Osteoblast (primary cell): Measurements from ENCODE around the gene SMARCD3. TPM values are rescaled to one million over a fixed set of nuclear protein-coding genes. Genes with fewer than 3 reads are reported as not detected.
A peak's percentile ranks its signal among the peaks of the same experiment; 100 is the strongest.

ENCODE experiments used
- DNase-seq: peaks from one replicate; pipeline ENCODE4 v3.0.0; 2011; ENCODE audit warnings: low spot score, mixed read lengths; ENCODE audit not compliant: insufficient read length; ENCODE audit errors: missing footprints
- H2AFZ ChIP-seq: 2 replicates; pipeline ENCODE4 v1.6.0; 2011; ENCODE audit warnings: mild to moderate bottlenecking, low read length
- H3K27ac ChIP-seq: 2 replicates; pipeline ENCODE4 v1.5.1; 2011; ENCODE audit warnings: mild to moderate bottlenecking, low read depth, low read length, moderate library complexity
- H3K27me3 ChIP-seq: 2 replicates; pipeline ENCODE4 v1.6.0; 2012; ENCODE audit warnings: mild to moderate bottlenecking, control low read depth, inconsistent platforms, low read length, moderate library complexity; ENCODE audit not compliant: insufficient read depth
- H3K36me3 ChIP-seq: 2 replicates; pipeline ENCODE4 v1.5.1; 2011; ENCODE audit warnings: mild to moderate bottlenecking, low read length, control low read depth, moderate library complexity; ENCODE audit not compliant: insufficient read depth
- H3K4me1 ChIP-seq: 2 replicates; pipeline ENCODE4 v1.5.1; 2011; ENCODE audit warnings: mild to moderate bottlenecking, low read length, control low read depth, moderate library complexity; ENCODE audit not compliant: insufficient read depth
- H3K4me2 ChIP-seq: 2 replicates; pipeline ENCODE4 v1.6.0; 2011; ENCODE audit warnings: mild to moderate bottlenecking, low read length; ENCODE audit not compliant: insufficient read depth
- H3K4me3 ChIP-seq: fragments of 200-600 bp; sonication (generic); 3 replicates; pipeline ENCODE4 v1.5.1; 2012; ENCODE audit warnings: mild to moderate bottlenecking, low read length, inconsistent platforms; ENCODE audit not compliant: insufficient read depth
- H3K79me2 ChIP-seq: 2 replicates; pipeline ENCODE4 v1.6.0; 2012; ENCODE audit warnings: mild to moderate bottlenecking, low read length, control low read depth, inconsistent platforms; ENCODE audit not compliant: insufficient read depth
- H3K9me3 ChIP-seq: 2 replicates; pipeline ENCODE4 v1.5.1; 2011; ENCODE audit warnings: low read depth, low read length, control low read depth
- H4K20me1 ChIP-seq: 2 replicates; pipeline ENCODE4 v1.6.0; 2012; ENCODE audit warnings: mild to moderate bottlenecking, low read length, control low read depth; ENCODE audit not compliant: insufficient read depth
- CTCF ChIP-seq: IDR thresholded peaks from 2 replicates; pipeline ENCODE4 v1.5.1; 2011; ENCODE audit warnings: mild to moderate bottlenecking, low read depth, low read length, moderate library complexity; ENCODE audit errors: extremely low read depth
- total RNA-seq: library from RNA; depleted of rRNA; stranded (reverse); fragments of >200 nt; gene quantifications from 2 replicates; pipeline ENCODE4 v1.2.3, GENCODE V29; 2012

The SMARCD3 gene
- total RNA-seq, 1 donor, result 40.2 TPM

GRCh38 chr7:151238924-151239836 is 9.3 kb downstream of the SMARCD3 start:
- Histone ChIP-seq H2AFZ (no peak overlapping the region), H4K20me1 (peaks cover 74% of the 10 kb centered on the region), H3K27me3 (no peaks in the 10 kb centered on the region), H3K4me3 (no peak overlapping the region), H3K4me1 (peaks cover 6% of the 10 kb centered on the region), H3K79me2 (peaks cover 64% of the 10 kb centered on the region), H3K36me3 (peaks cover 86% of the 10 kb centered on the region), H3K9me3 (no peaks in the 10 kb centered on the region), H3K27ac (no peak overlapping the region), H3K4me2 (no peak overlapping the region)
- DNase-seq, result peak; percentile 77
- TF ChIP-seq CTCF, result no peak

GRCh38 chr7:151238190-151238810 is 10.2 kb downstream of the SMARCD3 start:
- Histone ChIP-seq H3K36me3 (peaks cover 90% of the 10 kb centered on the region), H4K20me1 (peaks cover 79% of the 10 kb centered on the region), H3K4me1 (peaks cover 14% of the 10 kb centered on the region), H3K79me2 (peaks cover 73% of the 10 kb centered on the region), H2AFZ (no peak overlapping the region), H3K27ac (no peak overlapping the region), H3K4me2 (no peak overlapping the region), H3K4me3 (no peak overlapping the region), H3K9me3 (no peaks in the 10 kb centered on the region), H3K27me3 (no peaks in the 10 kb centered on the region)
- peak; percentile 72 for DNase-seq
- no peak for TF ChIP-seq CTCF

- H3K4me2 ChIP-seq, result no peak overlapping the region
- peaks cover 77% of the 10 kb centered on the region for H4K20me1 ChIP-seq
- no peaks in the 10 kb centered on the region for H3K27me3 ChIP-seq
- no peaks in the 10 kb centered on the region for H3K9me3 ChIP-seq
- H3K4me1 ChIP-seq, result peaks cover 14% of the 10 kb centered on the region
- peaks cover 84% of the 10 kb centered on the region for H3K36me3 ChIP-seq
- no peak overlapping the region for H3K4me3 ChIP-seq
- no peak for TF ChIP-seq CTCF
- peaks cover 81% of the 10 kb centered on the region for H3K79me2 ChIP-seq
- no peak overlapping the region for H3K27ac ChIP-seq
- DNase-seq, result peak; percentile 67
- no peak overlapping the region for H2AFZ ChIP-seq
These were observed 11.0 kb downstream of the SMARCD3 start for GRCh38 chr7:151237244-151238189.
